ENCODE data around the gene TBX15. TPM values are rescaled to one million over a fixed set of nuclear protein-coding genes. Genes with fewer than 3 reads are reported as not detected.

TBX15 gene
- total RNA-seq, 1 donor from 2014 or later: not detected

Other genes starting within 250 kb of the TBX15 start
- 9.5 and 13.6 TPM in 2 replicates for gene WARS2, start 152.3 kb upstream of the TBX15 start, total RNA-seq

Measured in glomerular endothelial cell (primary cell).